Daoy (cell line): ENCODE results near the gene NR0B2. TPM values are rescaled to one million over a fixed set of nuclear protein-coding genes. Genes with fewer than 3 reads are reported as not detected.
A peak's percentile ranks its signal among the peaks of the same experiment; 100 is the strongest.

Experiments
- DNase-seq: peaks from one replicate; pipeline ENCODE4 v3.0.0-alpha.2; 2015; ENCODE audit warnings: low read depth
- total RNA-seq: library from RNA; depleted of rRNA; stranded (reverse); fragments of >200 nt; shearing (Covaris generic); gene quantifications from 2 replicates; pipeline ENCODE4 v1.2.3, GENCODE V29; 2014

Gene NR0B2
- total RNA-seq, 1 experiment from 2014 or later: not detected

DNA sequence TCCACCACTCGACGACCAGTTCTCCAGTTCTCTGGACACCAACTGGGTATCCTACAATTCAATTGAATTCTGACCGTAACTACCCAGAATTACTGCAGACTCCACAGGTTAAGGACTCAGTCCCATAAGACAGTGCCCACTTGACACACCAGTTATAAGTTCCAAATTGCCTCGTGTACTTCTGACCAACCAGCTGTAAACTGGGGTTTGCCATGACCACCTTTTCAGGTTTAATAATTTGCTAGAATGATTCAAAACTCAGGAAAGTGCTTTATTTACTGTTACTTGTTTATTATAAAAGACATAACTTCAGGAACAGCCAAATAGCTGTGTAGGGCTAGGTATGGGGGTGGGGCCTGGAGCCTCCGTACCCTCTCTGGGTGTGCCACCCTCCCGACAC, 23.0 kb upstream of the NR0B2 start:
- no peak for DNase-seq

- DNase-seq: no peak
These were observed 18.8 kb upstream of the NR0B2 start for GRCh38 chr1:26932531-26932930.

- DNase-seq: peak; percentile 66
These were observed 9.9 kb upstream of the NR0B2 start for GRCh38 chr1:26923711-26924110.

GRCh38 chr1:26922901-26923300, 9.1 kb upstream of the NR0B2 start:
- no peak for DNase-seq

DNA sequence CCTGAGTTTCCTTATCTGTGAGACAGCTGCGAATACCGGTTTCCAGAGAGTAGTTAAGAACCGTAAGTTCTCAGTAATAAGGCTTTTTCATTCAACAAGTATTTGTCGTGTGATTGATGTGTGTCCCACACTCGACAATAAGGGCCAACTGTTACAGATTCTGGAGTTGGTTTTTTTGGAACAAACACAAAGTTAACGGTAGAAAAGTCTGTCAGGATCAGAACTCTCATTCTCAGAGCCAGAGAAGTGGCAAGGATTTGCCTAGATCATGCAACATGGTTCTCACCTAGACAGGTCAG, 8.6 kb upstream of the NR0B2 start:
- DNase-seq: no peak

DNA sequence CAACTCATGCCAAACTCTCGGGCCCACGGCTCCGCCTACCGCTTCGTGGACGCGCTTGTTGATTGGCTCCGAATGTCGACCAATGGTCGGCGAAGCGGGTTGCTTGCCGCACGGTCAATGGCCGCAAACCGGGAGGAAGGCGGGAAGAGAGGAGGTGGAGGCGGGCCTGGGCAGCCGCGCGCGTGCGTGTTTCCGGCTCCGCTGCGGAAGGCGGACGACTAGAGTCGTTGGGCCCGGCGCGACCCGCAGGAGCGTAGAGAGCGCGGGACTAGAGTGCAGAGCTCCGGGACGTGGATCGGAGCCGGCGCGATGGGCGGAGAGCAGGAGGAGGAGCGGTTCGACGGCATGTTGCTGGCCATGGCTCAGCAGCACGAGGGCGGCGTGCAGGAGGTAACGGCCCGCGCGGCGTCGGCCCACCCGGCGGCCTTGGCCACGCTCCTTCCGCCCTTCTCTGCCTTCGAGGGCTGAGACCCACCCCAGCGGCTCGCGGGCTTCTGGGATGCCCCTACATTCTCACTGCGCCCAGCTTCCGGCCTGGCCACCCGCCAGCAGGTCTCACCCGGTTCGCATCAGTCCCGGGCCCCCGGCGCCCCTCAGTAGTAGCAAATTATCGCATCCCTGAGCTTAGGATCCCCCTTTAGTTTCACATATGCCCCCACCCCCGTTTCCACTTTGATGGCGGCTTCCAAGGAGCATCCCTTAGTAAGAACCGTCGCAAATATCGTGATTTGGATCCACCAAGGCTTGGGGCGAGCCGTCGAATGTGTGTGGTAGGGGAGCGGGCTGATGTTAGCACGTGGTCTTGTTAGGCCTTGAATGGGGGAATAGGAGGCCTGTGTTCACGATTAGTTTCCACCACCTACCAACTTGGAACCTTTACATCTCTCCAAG, 8.0 kb upstream of the NR0B2 start, which contains the start of gene NUDC:
Gene NUDC (plus strand): TSS at position 204 of the 891 bp plus-strand sequence. CDS start 106 bp downstream, at position 310.
- peak; percentile 99 for DNase-seq

- no peak for DNase-seq
These were observed 7.4 kb upstream of the NR0B2 start for GRCh38 chr1:26921126-26921539.

DNA sequence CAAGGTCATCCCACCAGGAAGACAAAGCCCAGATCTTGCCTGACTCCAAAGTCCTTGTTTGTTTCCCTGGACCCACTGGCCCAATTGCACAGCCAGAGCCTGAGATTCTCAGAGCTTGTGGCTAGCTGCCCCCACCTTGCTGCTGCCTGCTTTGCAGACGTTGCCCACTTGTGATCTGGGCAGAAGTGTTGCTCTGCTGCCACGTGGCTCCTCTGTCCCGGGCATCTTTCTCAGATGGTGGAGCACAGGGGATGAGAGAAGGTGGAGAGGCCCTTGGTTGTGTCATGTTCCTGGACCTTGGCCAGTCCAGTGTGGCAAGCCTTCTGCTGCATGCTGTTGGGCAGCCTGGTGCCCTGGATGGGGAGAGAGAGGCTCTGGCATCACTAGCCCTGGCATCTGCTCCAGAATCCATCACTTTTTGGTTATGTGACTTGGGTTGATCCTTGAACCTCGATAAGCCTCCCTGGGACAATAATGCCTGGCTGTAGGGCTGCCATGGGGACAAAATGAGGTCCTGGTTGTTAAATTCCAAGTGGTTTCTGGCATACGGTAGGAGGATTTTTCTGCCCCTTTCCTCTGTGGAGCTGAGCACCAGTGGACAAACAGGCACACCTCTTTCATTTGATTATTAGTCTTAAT, 1.5 kb upstream of the NR0B2 start:
- DNase-seq: no peak

GRCh38 chr1:26913389-26913753, 404 bp downstream of the NR0B2 start:
- DNase-seq: no peak

- DNase-seq: no peak
These were observed 1.7 kb downstream of the NR0B2 start for GRCh38 chr1:26912147-26912490.

DNA sequence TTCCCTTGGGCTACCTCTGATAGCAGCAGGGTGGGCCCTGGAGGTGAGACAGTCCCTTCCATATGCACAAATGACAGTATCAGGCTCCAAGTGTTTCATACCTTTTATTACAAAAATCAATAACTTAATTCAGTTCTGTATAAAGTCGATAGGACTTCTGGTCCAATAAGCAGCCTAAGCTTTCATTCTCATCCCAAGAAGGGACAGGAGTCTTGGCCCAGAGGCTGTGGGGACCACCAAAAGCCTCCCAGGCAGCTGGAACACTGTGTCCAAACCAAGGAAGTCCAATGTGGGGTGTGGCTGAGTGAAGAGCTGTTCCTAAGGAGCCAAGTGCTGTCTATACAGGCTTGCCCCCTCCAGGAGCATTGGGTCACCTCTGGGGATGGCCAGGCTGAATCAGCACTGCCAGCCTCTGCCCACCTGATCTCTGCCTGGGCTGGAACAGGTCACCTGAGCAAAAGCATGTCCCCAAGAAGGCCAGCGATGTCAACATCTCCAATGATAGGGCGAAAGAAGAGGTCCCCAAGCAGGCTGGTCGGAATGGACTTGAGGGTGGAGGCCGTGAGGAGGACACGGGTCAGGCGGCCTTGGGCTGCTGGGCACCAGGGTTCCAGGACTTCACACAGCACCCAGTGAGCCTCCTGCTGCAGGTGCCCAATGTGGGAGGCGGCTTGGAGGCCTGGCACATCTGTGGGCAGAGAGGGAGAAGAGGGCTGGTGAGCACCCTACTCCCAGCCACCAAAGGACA, 2.2 kb downstream of the NR0B2 start:
- DNase-seq: no peak

DNA sequence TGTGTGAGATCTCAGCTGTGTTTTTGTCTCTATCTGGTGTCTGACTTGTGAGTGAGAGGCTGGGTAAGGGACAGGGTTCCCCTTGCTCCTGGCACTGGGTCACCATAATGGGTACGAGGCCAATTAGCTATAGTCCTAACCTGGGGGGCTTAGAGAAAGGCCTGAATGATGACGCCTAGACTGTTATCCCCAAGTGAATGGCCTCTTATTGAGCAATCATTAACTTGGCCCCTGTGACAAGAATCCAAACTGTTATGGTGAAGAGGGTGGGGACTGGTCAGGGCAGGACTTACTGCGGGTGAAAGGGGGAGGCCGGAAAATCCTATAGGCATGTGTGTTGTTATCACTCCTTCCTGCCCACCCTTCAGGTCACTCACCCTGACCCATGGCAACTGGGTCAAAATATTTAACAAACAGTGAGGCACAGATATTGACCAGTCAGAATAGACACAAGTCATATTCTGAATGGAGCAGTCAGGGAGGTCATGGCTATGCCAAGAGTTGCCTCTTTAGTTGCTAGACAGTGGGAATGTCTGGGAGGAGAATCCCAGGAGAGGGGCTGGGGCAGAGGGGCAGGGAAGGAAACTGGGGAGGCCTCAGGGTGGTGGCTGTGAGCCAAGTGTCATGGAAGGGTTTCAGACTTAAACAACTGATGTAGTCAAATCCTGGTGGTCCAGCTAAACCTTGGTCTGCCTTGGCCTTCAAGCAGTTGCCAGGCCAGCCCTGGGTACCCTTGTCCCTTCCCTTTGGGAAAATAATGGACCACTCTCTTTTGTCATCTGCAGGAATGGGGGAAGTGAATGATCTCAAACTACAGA, 3.2 kb downstream of the NR0B2 start:
- no peak for DNase-seq

- DNase-seq: no peak
These were observed 3.8 kb downstream of the NR0B2 start for GRCh38 chr1:26909951-26910342.

DNA sequence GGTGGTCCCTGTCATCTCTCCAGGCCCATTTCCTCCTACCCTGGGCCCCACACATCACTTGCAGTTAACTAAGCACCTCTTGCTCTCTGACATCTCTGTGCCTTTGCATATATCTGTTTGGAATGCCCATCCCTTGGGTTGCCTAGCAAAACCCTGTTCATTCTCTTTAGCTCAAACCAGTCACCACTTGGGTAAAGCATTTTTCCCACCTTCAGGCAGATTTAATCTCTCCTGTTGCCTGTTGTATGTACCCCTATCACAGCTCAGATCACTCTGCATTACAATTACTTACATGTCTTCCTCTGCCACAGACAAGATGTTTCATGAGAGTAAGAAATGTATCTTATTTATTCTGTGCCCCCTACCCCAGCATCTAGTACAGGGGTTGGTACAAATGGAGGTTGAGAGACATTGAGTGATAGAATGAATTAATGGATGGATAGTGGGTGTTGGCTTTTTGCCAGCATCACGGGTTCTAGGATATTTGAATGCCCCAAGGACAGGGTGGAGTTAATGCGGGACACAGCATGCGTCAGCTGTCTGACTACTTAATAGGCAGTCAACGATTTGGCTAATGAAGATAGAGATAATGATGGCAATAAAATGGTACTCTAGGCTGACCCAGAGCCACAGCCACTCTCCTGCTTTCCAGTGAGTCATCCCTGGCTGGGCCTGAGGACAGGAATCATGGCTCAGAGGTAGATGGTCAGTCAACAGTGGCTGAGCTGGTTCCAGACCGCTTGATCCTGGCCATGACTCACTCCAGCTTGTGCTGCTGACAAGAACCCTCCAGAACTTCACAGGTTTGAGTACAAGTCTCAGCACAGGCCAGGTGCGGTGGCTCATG, 6.5 kb downstream of the NR0B2 start:
- DNase-seq: peak; percentile 78

- no peak for DNase-seq
These were observed 12.8 kb downstream of the NR0B2 start for GRCh38 chr1:26900815-26901511.

DNA sequence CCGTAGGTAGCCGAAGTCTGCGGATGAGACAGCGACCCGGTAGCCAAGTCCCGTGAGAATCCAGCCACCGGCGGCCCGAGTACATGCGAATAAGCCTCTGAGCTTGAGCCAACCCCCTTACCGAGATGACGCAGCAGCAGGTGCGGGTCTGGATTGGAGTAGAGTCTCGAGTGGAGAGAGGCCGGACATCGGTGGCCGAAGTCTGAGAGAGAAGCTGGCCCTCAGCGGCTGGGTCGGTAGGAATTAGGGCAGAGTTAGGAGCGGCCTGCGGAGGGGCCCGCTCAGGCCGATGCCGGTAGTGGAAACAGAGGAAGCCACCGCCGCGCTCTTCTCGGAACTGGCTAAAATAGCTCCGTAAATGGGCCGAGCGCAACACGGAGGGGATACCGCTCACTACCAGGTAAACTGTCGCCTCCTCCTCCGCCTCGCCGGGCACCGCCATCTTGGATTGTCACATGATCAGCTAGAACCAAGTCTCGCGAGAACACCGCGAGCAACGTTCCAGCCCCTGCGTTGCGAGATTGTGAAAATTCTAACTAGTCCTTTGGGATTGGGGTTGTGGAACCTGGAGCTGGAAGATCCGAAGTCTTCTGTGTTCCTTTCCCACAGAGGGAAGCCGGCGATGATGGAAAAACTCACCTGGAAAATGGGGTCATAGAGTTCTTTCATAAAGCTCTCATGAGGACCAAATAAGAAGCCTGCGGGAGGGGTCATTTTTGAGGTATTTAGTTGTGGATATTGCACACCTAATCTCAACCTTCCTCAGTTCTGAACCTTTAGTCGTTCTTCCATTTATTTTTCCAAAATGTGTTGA, 13.6 kb downstream of the NR0B2 start, which contains the start of gene GPATCH3:
Gene GPATCH3 (minus strand): TSS at position 467 of the 814 bp plus-strand sequence. CDS start 25 bp downstream, at position 442.
- peak; percentile 95 for DNase-seq

- DNase-seq: no peak
These were observed 16.4 kb downstream of the NR0B2 start for GRCh38 chr1:26897351-26897750.

DNA sequence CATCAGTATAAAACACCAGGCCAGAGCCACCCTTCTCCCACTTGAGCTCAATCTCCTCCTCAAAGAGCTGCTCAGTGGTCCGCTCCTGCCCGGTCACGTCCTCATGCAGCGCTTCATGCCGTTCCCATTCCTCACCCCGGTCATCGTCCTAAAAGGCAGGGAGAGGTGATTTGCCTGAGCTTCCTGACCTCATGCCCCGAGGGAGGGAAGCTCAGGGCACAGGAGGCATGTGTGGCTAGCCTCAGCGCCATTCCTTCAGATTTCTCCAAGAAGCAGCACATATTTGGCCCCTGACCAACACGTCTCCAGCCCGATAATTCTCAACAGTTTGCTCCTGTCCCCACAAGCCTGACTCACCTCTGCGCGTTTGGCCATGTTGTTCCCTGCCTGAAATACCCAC, 19.5 kb downstream of the NR0B2 start:
- no peak for DNase-seq

DNA sequence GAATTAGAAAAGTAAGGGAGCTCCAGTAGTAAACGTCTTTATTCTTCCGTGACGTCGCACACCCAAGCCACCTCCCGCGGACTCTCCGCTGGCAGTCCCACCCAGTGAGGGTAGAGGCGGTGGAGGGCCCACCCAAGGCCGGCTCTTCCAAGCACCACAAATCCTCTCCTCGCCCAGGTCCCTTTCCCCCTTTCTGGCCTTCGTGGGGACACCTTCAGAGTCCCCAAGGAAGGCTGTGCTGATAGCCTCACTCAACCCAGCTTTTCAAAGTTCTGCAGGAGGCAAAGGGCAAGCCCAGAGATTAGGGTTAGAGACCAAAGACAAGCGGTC, 23.3 kb downstream of the NR0B2 start:
- DNase-seq: no peak
